ENCODE measurements around the gene NPIPB2. TPM values are rescaled to one million over a fixed set of nuclear protein-coding genes. Genes with fewer than 3 reads are reported as not detected.

The NPIPB2 gene
- total RNA-seq, 1 donor from 2014 or later = 10.3 TPM

DNA sequence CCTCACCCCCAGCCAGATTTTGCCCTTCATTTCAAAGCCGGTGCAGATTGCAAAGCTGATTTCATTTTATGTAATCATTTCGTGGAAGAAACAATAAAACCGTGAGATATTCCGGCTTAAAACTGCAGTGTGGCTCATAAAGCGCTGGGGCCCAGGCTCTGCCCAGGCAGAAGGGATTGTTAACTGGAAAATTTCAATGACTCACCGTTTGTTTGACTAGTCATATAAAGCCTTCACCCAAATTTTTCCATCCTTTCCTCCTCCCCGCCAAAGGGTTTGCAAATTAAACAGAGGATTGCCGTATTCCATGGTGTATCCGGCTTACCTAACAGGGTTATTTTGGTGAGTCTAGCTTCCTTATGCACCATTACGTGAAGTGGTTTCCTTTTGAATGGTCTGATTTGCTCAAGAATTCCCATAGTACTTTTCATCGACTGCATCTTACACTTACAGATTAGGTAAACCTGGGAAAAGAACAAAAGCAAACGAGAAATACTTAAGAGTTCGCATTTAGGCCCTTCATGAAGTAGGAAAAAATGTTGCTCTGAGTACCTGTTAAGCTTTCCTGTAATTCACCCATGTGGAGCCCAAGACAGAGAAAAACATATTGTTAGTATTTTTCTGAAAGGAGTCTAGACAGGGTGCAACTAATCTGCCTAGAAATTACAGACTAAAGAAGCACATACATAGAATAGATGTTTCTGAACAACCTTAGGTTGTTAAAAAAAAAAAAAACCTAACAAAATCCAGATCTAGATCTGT lies 25.1 kb downstream of the NPIPB2 start:
- Histone ChIP-seq H3K79me2 (ENCODE audit: insufficient read depth, low read length) (peaks cover 38% of the 10 kb centered on the region), H3K27me3 (ENCODE audit: insufficient read depth, low read length) (peaks cover 5% of the 10 kb centered on the region), H3K9ac (ENCODE audit: low read length) (peak overlapping the region; percentile 96), H3K36me3 (ENCODE audit: insufficient read depth, low read length) (no peaks in the 10 kb centered on the region), H3K4me1 (ENCODE audit: insufficient read depth, low read length) (peaks cover 14% of the 10 kb centered on the region), H4K20me1 (ENCODE audit: insufficient read depth, low read length) (peaks cover 31% of the 10 kb centered on the region), H3K9me3 (ENCODE audit: insufficient read depth, low read depth, low read length) (no peaks in the 10 kb centered on the region), H3K4me3 (ENCODE audit: insufficient read depth, low read depth, low read length) (peak overlapping the region; percentile 84), H3K27ac (ENCODE audit: low read depth, low read length) (peak overlapping the region; percentile 42), H2AFZ (ENCODE audit: low read depth, low read length) (peak overlapping the region; percentile 88), H3K4me2 (ENCODE audit: low read length) (peak overlapping the region; percentile 95)
- Mint-ChIP-seq H3K36me3 (ENCODE audit: low read depth, unreplicated experiment) (no peaks in the 10 kb centered on the region), H3K27me3 (ENCODE audit: low read depth, unreplicated experiment) (no peaks in the 10 kb centered on the region), H3K4me3 (ENCODE audit: unreplicated experiment) (peak overlapping the region; percentile 85), H3K9me3 (ENCODE audit: unreplicated experiment) (no peaks in the 10 kb centered on the region), H3K4me1 (ENCODE audit: low read depth, unreplicated experiment) (peaks cover 19% of the 10 kb centered on the region), H3K27ac (ENCODE audit: unreplicated experiment) (peak overlapping the region; percentile 87)
- peak; percentile 55 for DNase-seq (ENCODE audit: low read depth)
- TF ChIP-seq, protein P1, sequence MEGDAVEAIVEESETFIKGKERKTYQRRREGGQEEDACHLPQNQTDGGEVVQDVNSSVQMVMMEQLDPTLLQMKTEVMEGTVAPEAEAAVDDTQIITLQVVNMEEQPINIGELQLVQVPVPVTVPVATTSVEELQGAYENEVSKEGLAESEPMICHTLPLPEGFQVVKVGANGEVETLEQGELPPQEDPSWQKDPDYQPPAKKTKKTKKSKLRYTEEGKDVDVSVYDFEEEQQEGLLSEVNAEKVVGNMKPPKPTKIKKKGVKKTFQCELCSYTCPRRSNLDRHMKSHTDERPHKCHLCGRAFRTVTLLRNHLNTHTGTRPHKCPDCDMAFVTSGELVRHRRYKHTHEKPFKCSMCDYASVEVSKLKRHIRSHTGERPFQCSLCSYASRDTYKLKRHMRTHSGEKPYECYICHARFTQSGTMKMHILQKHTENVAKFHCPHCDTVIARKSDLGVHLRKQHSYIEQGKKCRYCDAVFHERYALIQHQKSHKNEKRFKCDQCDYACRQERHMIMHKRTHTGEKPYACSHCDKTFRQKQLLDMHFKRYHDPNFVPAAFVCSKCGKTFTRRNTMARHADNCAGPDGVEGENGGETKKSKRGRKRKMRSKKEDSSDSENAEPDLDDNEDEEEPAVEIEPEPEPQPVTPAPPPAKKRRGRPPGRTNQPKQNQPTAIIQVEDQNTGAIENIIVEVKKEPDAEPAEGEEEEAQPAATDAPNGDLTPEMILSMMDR (IDR thresholded peaks at IDR 0.05; ENCODE audit: insufficient read depth, low read depth, low read length) = no peak
- TF ChIP-seq EZH2 (IDR thresholded peaks at IDR 0.05; ENCODE audit: insufficient read depth, low read length) = no peak
- FAIRE-seq = no peak

DNA sequence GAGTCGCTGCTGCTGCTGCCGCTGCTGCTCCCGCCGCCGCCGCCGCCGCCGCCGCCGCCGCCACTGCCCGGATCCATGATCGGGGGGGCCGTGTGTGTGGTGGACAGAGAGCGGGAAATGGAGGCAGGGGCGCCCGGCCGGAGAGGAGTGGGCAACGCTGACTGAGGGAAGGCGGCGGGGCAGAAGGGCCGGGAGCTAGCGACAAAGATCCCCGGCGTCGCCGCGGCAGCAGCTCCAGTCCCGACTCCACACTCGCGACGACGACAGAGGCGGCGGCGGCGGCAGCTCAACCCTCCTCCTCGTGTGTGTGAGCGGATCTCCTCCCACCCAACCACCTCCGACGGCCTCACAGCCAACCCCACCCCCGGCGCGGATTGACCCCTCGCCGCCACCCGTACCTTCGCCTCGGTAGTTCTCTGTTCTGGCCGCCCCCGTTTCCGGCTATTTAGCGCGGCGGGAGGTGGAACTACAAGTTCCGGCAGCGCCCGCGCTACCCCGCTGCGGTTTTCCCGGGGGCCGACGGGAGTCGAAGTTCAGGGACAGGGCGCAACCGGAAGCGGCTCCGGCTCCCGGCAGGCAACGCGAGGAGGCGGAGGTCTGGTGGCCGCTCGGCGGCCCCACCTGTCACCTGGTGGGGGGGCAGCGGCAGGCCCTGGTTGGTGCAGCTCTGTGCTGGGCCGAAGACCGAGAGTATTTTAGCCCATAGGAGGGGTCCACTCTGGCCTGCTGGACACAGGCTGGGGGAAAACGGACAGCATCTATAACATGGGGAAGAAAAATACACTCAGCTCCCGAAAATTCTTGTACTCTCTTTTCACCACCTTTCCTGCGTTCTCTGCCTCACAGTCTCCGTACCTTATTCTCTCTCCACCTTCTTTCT lies 26.0 kb downstream of the NPIPB2 start, which contains the start of gene GSPT1:
Gene GSPT1, minus strand, starts transcription at position 313 of the 880 bp plus-strand sequence. Its CDS starts 236 bp downstream, at position 77.
- H2AFZ ChIP-seq (ENCODE audit: low read depth, low read length) = peak within 1 kb of the TSS; percentile 88
- no peaks in the 10 kb centered on the region for H3K36me3 ChIP-seq (ENCODE audit: insufficient read depth, low read length)
- H3K4me3 Mint-ChIP-seq (ENCODE audit: unreplicated experiment) = peak within 1 kb of the TSS; percentile 98
- no peaks in the 10 kb centered on the region for H3K9me3 ChIP-seq (ENCODE audit: insufficient read depth, low read depth, low read length)
- H3K9me3 Mint-ChIP-seq (ENCODE audit: unreplicated experiment) = no peaks in the 10 kb centered on the region
- peaks cover 46% of the 10 kb centered on the region for H3K79me2 ChIP-seq (ENCODE audit: insufficient read depth, low read length)
- H3K9ac ChIP-seq (ENCODE audit: low read length) = peak within 1 kb of the TSS; percentile 96
- H3K4me1 ChIP-seq (ENCODE audit: insufficient read depth, low read length) = peaks cover 14% of the 10 kb centered on the region
- peak within 1 kb of the TSS; percentile 85 for H3K27ac ChIP-seq (ENCODE audit: low read depth, low read length)
- peaks cover 21% of the 10 kb centered on the region for H3K4me1 Mint-ChIP-seq (ENCODE audit: low read depth, unreplicated experiment)
- TF ChIP-seq EZH2 (IDR thresholded peaks at IDR 0.05; ENCODE audit: insufficient read depth, low read length) = no peak
- TF ChIP-seq, protein P1 (IDR thresholded peaks at IDR 0.05; ENCODE audit: insufficient read depth, low read depth, low read length) = no peak
- peak within 1 kb of the TSS; percentile 95 for H3K4me2 ChIP-seq (ENCODE audit: low read length)
- H3K27me3 Mint-ChIP-seq (ENCODE audit: low read depth, unreplicated experiment) = no peaks in the 10 kb centered on the region
- H3K36me3 Mint-ChIP-seq (ENCODE audit: low read depth, unreplicated experiment) = no peaks in the 10 kb centered on the region
- FAIRE-seq (no peak), DNase-seq (ENCODE audit: low read depth) (peak; percentile 95)
- H3K27me3 ChIP-seq (ENCODE audit: insufficient read depth, low read length) = peaks cover 5% of the 10 kb centered on the region
- H3K27ac Mint-ChIP-seq (ENCODE audit: unreplicated experiment) = peak within 1 kb of the TSS; percentile 87
- peak within 1 kb of the TSS; percentile 84 for H3K4me3 ChIP-seq (ENCODE audit: insufficient read depth, low read depth, low read length)
- peaks cover 37% of the 10 kb centered on the region for H4K20me1 ChIP-seq (ENCODE audit: insufficient read depth, low read length)
